Tibial artery (tissue), 4 donors: ENCODE data around the gene USE1.

Experiments
- DNase-seq, 2 donors: peaks; one replicate each; pipeline ENCODE4 v3.0.0-alpha.2; 2019
- H3K27ac ChIP-seq, 2 donors: fragments of 200-600 bp; sonication (generic) in 1 of 2; 1 replicate in 1 of 2; 2 replicates in 1 of 2; pipeline ENCODE4 v1.5.1; 2018 to 2019; ENCODE audit warnings: mild to moderate bottlenecking in 1 of 2
- H3K27me3 ChIP-seq, 2 donors: fragments of 200-600 bp; sonication (generic) in 1 of 2; one replicate each; pipeline versions ENCODE4 v1.5.1 to v1.6.0; 2016 to 2019
- H3K36me3 ChIP-seq, 3 donors: fragments of 200-600 bp; sonication (generic) in 2 of 3; one replicate each; pipeline ENCODE4 v1.5.1; 2016 to 2019; ENCODE audit warnings: mild to moderate bottlenecking in 2 of 3
- H3K4me1 ChIP-seq, 4 donors: fragments of 200-600 bp; sonication (generic) in 2 of 4; 1 replicate in 3 of 4; 2 replicates in 1 of 4; pipeline ENCODE4 v1.5.1; 2016 to 2019
- H3K4me3 ChIP-seq, 2 donors: fragments of 200-600 bp; sonication (generic) in 1 of 2; 1 replicate in 1 of 2; 2 replicates in 1 of 2; pipeline ENCODE4 v1.5.1; 2018 to 2019; ENCODE audit warnings: mild to moderate bottlenecking in 2 of 2
- H3K9me3 ChIP-seq, 3 donors: fragments of 200-600 bp; sonication (generic) in 1 of 3; one replicate each; pipeline ENCODE4 v1.5.1; 2016 to 2019
- intact Hi-C: fragments of 100-400 bp; cut with DNase I; formaldehyde crosslinking; loops from one replicate; pipeline ENCODE4 v1.15.0; 2023; ENCODE audit warnings: low total_unique reads
- TF ChIP-seq, protein P1 (sequence below), 2 experiments: fragments of 200-600 bp in 1 of 2; fragments of 450-650 bp in 1 of 2; IDR thresholded peaks; one replicate each; pipeline ENCODE4 v1.5.1; 2017 to 2019; ENCODE audit warnings: antibody characterized with exemption in 2 of 2, mild to moderate bottlenecking in 1 of 2, moderate library complexity in 1 of 2

The USE1 gene

GRCh38 chr19:17214508-17215126, 540 bp upstream of the USE1 start:
- TF ChIP-seq, protein P1, sequence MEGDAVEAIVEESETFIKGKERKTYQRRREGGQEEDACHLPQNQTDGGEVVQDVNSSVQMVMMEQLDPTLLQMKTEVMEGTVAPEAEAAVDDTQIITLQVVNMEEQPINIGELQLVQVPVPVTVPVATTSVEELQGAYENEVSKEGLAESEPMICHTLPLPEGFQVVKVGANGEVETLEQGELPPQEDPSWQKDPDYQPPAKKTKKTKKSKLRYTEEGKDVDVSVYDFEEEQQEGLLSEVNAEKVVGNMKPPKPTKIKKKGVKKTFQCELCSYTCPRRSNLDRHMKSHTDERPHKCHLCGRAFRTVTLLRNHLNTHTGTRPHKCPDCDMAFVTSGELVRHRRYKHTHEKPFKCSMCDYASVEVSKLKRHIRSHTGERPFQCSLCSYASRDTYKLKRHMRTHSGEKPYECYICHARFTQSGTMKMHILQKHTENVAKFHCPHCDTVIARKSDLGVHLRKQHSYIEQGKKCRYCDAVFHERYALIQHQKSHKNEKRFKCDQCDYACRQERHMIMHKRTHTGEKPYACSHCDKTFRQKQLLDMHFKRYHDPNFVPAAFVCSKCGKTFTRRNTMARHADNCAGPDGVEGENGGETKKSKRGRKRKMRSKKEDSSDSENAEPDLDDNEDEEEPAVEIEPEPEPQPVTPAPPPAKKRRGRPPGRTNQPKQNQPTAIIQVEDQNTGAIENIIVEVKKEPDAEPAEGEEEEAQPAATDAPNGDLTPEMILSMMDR (IDR thresholded peaks at IDR 0.05), result no peak
- Histone ChIP-seq H3K27me3 (no peaks in the 10 kb centered on the region), H3K4me1 (peaks cover 0 to 20% (median 14%) of the 10 kb centered on the region in 4 donors), H3K36me3 (peaks cover 43 to 69% (median 54%) of the 10 kb centered on the region in 3 donors), H3K9me3 (no peaks in the 10 kb centered on the region), H3K27ac (peak overlapping the region; percentile 89 to 91), H3K4me3 (peak overlapping the region; percentile 66 to 93)
- intact Hi-C loops, result no loop called here
- DNase-seq, result no peak

- Histone ChIP-seq H3K4me3 (peak overlapping the region; percentile 66 to 93), H3K27ac (peak overlapping the region; percentile 89 to 91), H3K9me3 (no peaks in the 10 kb centered on the region), H3K27me3 (no peaks in the 10 kb centered on the region), H3K4me1 (peaks cover 0 to 24% (median 16%) of the 10 kb centered on the region in 4 donors), H3K36me3 (peaks cover 29 to 55% (median 39%) of the 10 kb centered on the region in 3 donors)
- TF ChIP-seq, protein P1 (IDR thresholded peaks at IDR 0.05), result no peak
- intact Hi-C loops, result no loop called here
- DNase-seq, result no peak
Measured at GRCh38 chr19:17216058-17216670, 1.0 kb downstream of the USE1 start.

DNA sequence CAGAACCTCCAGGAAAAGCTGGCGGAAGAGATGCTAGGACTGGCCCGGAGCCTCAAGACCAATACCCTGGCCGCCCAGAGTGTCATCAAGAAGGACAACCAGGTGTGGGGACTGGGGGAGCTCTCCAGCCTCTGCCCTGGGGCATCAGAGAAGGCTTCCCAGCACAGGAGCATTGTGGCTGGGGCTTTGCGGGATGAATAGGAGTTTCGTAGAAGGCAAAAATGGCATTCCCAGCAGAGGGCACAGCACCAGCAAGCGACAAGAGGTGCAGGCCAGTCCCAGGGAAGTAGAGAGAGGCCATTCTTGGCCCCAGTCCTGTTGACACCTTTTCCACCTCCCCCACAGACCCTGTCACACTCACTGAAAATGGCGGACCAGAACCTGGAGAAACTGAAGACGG, 4.1 kb downstream of the USE1 start:
- intact Hi-C loops, result no loop called here
- Histone ChIP-seq H3K27me3 (no peaks in the 10 kb centered on the region), H3K4me1 (peaks cover 0 to 24% (median 16%) of the 10 kb centered on the region in 4 donors), H3K4me3 (no peak overlapping the region), H3K36me3 (peaks cover 14 to 29% (median 19%) of the 10 kb centered on the region in 3 donors), H3K9me3 (no peaks in the 10 kb centered on the region), H3K27ac (no peak overlapping the region)
- TF ChIP-seq, protein P1 (IDR thresholded peaks at IDR 0.05), result no peak
- no peak for DNase-seq

DNA sequence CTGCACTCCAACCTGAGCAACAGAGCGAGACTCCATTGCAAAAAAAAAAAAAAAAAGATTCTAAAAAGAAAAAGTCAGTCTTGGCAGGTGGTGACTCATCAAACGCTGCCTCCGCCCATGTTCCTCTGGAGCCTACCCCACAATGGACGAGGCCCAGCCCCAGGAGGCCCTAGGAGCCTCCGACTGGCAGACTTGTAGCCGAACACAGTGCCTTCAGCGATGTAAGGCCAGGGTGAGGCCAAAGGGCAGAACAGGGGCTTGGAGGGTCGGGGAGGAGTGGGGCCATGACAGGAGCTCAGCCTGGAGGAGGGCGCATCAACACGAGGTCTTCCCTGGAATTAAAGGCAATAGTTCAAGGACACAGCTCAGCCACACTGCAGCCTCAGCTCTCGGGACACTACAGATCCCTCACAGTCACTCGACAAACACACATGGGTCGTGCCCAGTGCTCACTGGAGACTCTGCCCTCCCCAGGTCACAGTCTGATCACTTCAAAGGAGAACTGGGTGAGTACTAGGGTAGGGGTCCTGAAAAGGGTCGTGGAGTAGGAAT, 5.1 kb downstream of the USE1 start:
- peaks cover 14 to 29% (median 19%) of the 10 kb centered on the region in 3 donors for H3K36me3 ChIP-seq
- no peaks in the 10 kb centered on the region for H3K27me3 ChIP-seq
- no peaks in the 10 kb centered on the region for H3K9me3 ChIP-seq
- peaks cover 0 to 16% (median 9%) of the 10 kb centered on the region in 4 donors for H3K4me1 ChIP-seq
- DNase-seq, result no peak
- H3K27ac ChIP-seq, result peak overlapping the region in 1 of 2 donors; percentile 42
- no peak overlapping the region for H3K4me3 ChIP-seq
- intact Hi-C loops, result no loop called here
- TF ChIP-seq, protein P1 (IDR thresholded peaks at IDR 0.05), result no peak

- TF ChIP-seq, protein P1 (IDR thresholded peaks at IDR 0.05), result no peak
- H3K27me3 ChIP-seq, result no peaks in the 10 kb centered on the region
- H3K4me1 ChIP-seq, result peaks cover 0 to 22% (median 10%) of the 10 kb centered on the region in 4 donors
- H3K9me3 ChIP-seq, result no peaks in the 10 kb centered on the region
- DNase-seq, result no peak
- H3K36me3 ChIP-seq, result peaks cover 0 to 15% (median 5%) of the 10 kb centered on the region in 3 donors
- H3K4me3 ChIP-seq, result peak overlapping the region in 1 of 2 donors; percentile 65
- intact Hi-C loops, result no loop called here
- no peak overlapping the region for H3K27ac ChIP-seq
Measured at GRCh38 chr19:17225053-17225452, 9.9 kb downstream of the USE1 start.
